8988T (cell line): ENCODE data around the gene TRIM63.
"Not testable (repeated sequence)": the region's sequence is repeated elsewhere in the genome, so short reads cannot be mapped to it uniquely, and the experiment has no call there.

ENCODE experiments used
- DNase-seq: peaks from one replicate; pipeline ENCODE4 v3.0.0; 2011

The TRIM63 gene

GRCh38 chr1:26067432-26067911, at the start of gene TRIM63:
TRIM63 (minus strand) TSS chr1:26067630; CDS start chr1:26067494, 136 bp downstream.
- no peak for DNase-seq

- DNase-seq = no peak
Observed at GRCh38 chr1:26114165-26114927, 46.9 kb upstream of the TRIM63 start.

DNA sequence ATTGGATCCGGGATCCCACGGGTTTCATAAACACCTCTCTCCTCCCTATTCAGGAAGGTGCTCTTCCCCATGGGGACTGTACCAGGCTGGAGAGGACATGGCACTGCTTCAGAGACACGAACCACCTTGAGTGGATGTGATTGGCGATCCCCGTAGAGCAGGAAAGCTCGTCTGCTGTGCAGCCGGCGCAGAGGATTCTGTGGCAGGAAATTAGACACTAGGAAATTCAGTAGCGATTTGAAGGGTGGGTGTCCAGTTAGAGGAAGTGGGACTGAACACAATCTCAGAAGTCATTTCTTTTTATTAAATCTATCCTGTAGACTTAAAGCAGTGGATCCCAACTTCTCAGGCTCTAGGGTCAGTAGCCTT, 45.0 kb upstream of the TRIM63 start:
- no peak for DNase-seq

DNA sequence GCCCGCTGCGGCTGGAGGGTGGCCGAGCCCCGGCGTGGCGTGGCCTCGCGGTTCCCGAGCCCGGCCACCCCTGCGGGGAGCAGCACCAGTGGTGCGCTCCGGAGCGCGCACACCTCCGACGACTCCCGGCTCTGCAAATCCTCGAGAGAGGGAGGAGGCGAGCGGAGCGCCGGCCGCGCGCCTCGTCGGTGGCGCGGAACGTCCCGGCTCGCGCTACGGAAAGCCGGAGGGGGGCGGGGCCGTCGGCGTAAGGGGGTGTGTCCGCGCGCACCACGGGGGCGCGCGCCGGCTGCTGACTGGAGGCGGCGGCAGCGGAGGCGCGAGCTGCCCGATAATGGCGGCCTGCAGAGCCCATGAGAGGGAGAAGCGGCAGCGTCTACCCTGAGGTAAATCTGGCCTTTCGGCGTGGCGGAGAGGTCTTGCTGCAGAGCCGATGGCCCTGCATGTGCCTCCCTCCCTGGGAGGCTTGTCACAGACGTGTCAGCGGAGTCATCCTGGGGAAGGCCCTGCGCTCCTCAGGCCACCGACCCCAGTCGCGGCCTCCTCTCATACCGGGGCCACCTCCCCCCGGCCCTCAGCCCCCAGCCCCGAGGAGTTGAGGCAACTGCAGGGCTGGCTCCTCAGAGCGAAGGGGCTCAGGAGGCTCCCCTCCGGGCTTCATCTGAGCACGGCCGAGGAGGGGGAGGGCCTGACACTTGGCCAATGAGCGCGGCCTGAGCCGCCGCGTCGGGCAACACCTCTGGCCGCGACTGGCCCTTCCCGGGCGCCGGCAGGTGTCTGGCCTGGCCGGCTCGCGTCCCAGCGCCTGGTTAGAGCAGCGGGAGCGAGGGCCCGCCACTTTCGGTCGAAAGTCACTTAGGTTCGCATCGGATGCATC, 44.3 kb upstream of the TRIM63 start, which contains the start of gene PDIK1L:
Gene PDIK1L, plus strand, starts transcription at position 295 of the 877 bp plus-strand sequence. CDS start 2,485 bp downstream, outside the sequence.
- peak; percentile 67 for DNase-seq

DNA sequence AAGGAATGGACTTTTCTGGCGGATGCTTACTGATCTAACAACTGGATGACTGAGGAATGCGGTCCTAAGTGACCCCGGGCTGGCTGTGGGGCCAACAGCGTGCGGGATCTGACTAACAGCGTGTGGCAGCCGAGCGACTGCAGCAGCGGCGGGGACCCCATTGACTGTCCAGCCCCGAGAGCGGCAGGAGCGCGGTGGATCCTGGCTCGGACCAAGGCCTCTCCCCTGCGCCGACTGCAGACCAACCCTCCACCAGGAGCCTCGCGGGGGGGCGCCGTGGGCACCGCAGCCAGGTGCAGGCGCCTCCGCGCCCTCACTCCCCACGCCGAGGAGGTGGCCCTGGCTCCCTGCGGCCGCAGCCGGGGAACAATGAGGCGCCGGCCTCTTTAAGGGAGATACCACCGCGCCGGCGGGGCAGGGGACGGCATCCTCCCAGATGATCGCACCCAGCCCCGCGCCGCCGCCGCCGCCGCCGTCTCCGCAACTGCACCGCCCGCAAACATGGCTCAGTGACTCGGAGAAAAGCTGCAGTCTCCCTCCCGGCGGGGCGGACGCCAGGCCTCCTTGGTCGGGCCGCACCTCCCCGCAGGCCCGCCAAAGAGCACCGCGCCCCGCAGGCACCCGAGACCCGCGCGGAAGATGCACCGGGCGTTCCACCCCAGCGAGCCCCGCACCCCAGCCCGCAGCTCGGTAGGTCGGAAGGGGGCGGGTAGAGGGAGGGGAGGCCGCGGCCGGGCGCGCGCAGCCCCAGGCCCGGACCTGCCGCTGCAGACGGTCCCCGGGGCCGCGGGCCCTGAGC, 43.5 kb upstream of the TRIM63 start:
- peak; percentile 78 for DNase-seq

DNA sequence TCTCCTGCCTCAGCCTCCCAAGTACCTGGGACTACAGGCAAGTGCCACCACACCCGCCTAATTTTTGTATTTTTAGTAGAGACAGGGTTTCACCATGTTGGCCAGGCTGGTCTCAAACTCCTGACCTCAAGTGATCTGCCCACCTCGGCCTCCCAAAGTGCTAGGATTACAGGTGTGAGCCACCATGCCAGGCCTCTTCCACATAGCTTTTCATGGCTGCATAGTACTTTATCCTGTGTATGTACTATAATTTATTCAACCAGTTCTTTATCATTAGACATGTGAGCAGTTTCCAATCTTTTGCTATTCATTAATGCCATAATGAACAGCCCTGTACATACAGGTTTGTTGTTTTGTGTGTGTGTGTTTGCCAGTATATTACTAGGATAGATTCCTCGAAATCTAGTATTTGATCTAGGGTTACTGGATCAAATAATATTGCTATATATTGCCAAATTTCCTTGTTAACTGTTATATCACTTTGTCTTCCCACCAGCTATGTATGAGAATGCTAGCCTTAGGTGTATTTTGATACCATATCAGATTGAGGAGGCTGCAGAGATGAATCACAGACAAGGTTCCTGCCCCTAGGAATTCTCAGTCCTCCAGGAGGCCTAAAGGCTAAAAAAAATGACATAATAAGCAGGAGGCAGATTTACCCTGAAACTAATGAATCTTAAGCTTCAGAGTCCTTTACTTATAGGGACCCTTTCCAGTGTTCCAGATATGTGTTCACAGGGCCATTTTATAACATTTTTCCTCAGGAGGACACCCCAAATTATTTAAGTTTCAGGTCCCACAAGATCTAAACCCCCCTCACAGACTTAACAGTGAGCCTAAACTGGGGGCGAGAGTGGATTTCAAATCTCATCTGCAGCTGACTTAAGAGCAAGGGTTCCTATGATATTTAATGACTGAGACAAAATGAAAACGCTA, 42.1 kb upstream of the TRIM63 start:
- DNase-seq = no peak

DNA sequence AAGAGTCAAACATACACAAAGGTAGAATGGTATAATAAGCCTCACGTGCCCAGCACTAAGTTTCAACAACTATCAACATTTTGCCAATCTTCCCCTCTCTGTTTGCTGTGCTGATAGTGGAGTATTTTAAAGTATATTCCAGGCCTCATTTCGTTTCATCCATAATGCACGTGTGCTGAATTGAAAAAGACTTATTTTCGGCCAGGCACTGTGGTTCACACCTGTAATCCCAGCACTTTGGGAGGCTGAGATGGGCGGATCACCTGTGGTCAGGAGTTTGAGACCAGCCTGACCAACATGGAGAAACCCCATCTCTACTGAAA, 37.8 kb upstream of the TRIM63 start:
- not testable (repeated sequence) for DNase-seq

- DNase-seq = no peak
Observed at GRCh38 chr1:26102526-26102925, 35.1 kb upstream of the TRIM63 start.

GRCh38 chr1:26102119-26102518, 34.7 kb upstream of the TRIM63 start:
- no peak for DNase-seq

DNA sequence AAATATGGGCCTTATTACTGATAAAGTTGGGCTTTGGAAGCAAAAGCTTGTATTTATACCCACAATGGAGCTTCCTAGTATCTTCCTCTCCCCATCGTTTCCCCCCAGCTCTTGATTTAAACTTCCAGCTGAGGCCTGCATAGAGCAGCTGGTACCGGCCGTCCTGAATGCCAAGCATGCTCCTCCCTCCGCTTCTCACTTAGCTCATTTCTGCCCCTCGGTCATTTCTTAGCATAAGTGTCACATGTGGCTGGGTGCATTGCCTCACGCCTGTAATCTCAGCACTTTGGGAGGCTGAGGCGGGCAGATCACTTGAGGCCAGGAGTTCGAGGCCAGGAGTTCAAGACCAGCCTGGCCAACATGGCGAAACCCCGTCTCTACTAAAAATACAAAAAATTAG, 32.8 kb upstream of the TRIM63 start:
- DNase-seq = not testable (repeated sequence)

DNA sequence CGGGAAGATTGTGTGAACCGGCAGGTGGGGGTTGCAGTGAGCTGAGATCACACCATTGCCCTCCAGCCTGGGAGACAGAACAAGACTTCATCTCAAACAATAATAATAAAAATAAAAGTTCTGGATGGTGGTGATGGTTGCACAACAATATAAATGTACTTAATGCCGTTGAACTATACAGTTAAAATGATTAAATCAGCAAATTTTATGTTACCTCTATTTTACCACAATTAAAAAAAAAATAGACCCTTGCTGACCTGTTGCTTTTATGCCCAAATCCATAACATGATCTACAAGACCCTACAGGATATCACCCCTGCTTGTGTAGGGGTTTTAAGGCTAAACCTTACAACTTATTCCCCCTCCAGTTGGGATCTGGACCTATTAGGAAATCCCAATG, 32.4 kb upstream of the TRIM63 start:
- no peak for DNase-seq

DNA sequence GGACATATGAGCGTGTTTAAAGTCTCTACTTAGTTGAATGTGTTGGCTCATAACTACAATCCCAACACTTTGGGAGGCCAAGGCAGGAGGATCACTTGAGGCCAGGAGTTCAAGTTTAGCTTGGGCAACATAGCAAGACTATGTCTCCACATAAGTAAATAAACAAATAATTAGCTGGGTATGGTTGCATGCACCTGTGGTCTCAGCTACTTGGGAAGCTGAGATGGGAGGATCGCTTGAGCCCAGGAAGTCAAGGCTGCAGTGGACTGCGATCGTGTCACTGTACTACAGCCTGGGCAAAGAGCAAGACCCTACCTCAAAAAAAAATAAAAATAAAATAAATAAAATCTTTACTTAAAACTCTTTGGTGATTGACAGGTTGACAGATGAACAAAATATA, 31.2 kb upstream of the TRIM63 start:
- DNase-seq = no peak

GRCh38 chr1:26097696-26098095, 30.3 kb upstream of the TRIM63 start:
- no peak for DNase-seq

DNA sequence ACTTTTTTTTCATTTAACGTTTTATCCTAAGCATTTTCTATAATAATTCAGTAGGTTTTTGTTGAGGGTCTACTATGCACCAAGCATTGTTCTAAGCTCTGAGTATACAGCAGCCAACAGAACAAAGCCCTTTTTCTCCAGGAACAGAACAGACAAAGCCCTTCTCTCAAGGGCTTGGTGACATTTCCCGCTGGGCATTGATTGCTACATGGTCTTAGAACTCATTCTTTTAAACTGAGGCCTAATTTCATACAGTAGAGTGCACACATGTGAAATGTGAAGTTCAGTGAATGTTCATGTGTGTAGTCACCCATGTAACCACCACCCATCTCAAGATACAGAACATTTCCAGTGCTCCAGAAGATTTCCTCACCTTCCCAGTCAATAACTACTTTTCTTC, 29.0 kb upstream of the TRIM63 start:
- DNase-seq = no peak

- DNase-seq = no peak
Observed at GRCh38 chr1:26094677-26095383, 27.4 kb upstream of the TRIM63 start.

GRCh38 chr1:26094076-26094669, 26.7 kb upstream of the TRIM63 start:
- DNase-seq = no peak

- not testable (repeated sequence) for DNase-seq
Observed at GRCh38 chr1:26093569-26093968, 26.1 kb upstream of the TRIM63 start.

- no peak for DNase-seq
Observed at GRCh38 chr1:26092422-26092821, 25.0 kb upstream of the TRIM63 start.

DNA sequence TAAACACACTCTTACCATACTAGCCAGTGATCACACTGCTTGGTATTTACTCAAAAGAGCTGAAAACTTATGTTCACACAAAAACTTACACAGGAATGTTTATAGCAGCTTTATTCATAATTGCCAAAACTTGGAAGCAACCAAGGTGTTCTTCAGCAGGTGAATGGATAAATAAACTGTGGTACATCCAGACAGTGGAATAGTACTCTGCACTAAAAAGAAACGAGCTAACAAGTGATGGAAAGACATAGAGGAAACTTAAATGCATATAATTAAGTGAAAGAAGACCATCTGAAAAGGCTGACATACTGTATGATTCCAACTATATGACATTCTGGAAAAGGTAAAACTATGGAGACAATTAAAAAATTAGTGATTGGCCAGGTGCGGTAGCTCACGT, 23.5 kb upstream of the TRIM63 start:
- no peak for DNase-seq

- no peak for DNase-seq
Observed at GRCh38 chr1:26089125-26089524, 21.7 kb upstream of the TRIM63 start.

- DNase-seq = no peak
Observed at GRCh38 chr1:26084844-26085243, 17.4 kb upstream of the TRIM63 start.
